Ishikawa (cell line): ENCODE measurements around the gene ABLIM2.

ENCODE experiments used
- CEBPB ChIP-seq: IDR thresholded peaks from 2 replicates; pipeline ENCODE4 v1.6.1; 2012
- CREB1 ChIP-seq: IDR thresholded peaks from 2 replicates; pipeline ENCODE4 v1.6.1; 2012; ENCODE audit warnings: low read depth
- EGR1 ChIP-seq: IDR thresholded peaks from 2 replicates; pipeline ENCODE4 v1.6.1; 2012
- EP300 ChIP-seq: IDR thresholded peaks from 2 replicates; pipeline ENCODE4 v1.6.1; 2012; ENCODE audit warnings: borderline replicate concordance
- FOXM1 ChIP-seq: IDR thresholded peaks from 2 replicates; pipeline ENCODE4 v1.6.1; 2012; ENCODE audit warnings: low read depth, borderline replicate concordance
- NFIC ChIP-seq: IDR thresholded peaks from 2 replicates; pipeline ENCODE4 v1.6.1; 2012
- RAD21 ChIP-seq: IDR thresholded peaks from 2 replicates; pipeline ENCODE4 v1.6.1; 2012; ENCODE audit warnings: low read depth
- TAF1 ChIP-seq: IDR thresholded peaks from 2 replicates; pipeline ENCODE4 v1.6.1; 2012; ENCODE audit warnings: low read depth, mild to moderate bottlenecking
- TCF12 ChIP-seq: IDR thresholded peaks from 2 replicates; pipeline ENCODE4 v1.6.1; 2012; ENCODE audit warnings: low read depth
- TEAD4 ChIP-seq: IDR thresholded peaks from 2 replicates; pipeline ENCODE4 v1.6.1; 2012
- YY1 ChIP-seq: IDR thresholded peaks from 2 replicates; pipeline ENCODE4 v1.6.1; 2012; ENCODE audit warnings: low read depth
- ZBTB7A ChIP-seq: IDR thresholded peaks from 2 replicates; pipeline ENCODE4 v1.6.1; 2012; ENCODE audit warnings: low read depth
- TF ChIP-seq, protein P1 (sequence below): IDR thresholded peaks from 2 replicates; pipeline ENCODE4 v1.6.1; 2012
- TF ChIP-seq, protein P2 (sequence below): IDR thresholded peaks from 2 replicates; pipeline ENCODE4 v1.6.1; 2012; ENCODE audit warnings: low read depth, mild to moderate bottlenecking
- TF ChIP-seq, protein P3 (sequence below): IDR thresholded peaks from 2 replicates; pipeline ENCODE4 v1.6.1; 2012

ABLIM2 gene

DNA sequence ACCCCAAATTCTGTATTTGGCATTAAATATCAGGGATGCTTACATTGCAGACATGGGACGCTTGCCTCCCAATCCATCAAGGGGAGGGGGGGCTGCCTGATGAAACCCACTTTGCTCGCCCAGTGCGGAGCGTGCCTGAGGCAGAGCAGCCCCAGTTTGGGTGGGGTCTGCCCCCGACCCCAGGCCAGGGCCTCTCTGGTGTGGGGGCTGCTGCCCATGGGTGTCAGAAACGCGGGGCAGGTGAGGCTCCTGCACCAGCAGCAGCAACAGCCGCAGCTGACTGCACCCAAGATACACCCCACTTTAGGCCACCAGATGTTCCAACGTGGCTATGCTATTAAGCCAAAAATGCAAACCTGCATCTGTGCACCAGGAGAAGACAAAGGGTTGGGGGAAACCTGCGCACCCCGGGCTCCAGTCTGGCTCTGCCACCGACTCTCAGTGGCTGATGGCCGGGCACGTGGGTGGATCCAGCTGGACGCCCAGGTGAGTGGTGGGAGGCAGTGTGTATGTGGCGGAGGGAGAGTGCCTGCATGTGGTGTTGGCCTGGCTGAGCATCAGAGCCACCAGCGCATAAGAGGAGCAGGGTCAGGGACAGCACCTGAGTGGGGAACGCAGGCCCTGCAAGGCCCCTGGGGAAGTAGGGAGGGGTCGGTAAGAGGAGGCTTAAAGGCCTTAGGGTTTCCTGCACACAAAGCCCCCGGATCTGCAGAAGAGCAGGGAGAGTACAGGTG lies 86.2 kb downstream of the ABLIM2 start:
- TF ChIP-seq EGR1 = no peak
- no peak for TF ChIP-seq RAD21
- TF ChIP-seq TCF12 = no peak
- no peak for TF ChIP-seq FOXM1
- TF ChIP-seq, protein P1, sequence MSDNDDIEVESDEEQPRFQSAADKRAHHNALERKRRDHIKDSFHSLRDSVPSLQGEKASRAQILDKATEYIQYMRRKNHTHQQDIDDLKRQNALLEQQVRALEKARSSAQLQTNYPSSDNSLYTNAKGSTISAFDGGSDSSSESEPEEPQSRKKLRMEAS = no peak
- no peak for TF ChIP-seq EP300
- TF ChIP-seq, protein P2, sequence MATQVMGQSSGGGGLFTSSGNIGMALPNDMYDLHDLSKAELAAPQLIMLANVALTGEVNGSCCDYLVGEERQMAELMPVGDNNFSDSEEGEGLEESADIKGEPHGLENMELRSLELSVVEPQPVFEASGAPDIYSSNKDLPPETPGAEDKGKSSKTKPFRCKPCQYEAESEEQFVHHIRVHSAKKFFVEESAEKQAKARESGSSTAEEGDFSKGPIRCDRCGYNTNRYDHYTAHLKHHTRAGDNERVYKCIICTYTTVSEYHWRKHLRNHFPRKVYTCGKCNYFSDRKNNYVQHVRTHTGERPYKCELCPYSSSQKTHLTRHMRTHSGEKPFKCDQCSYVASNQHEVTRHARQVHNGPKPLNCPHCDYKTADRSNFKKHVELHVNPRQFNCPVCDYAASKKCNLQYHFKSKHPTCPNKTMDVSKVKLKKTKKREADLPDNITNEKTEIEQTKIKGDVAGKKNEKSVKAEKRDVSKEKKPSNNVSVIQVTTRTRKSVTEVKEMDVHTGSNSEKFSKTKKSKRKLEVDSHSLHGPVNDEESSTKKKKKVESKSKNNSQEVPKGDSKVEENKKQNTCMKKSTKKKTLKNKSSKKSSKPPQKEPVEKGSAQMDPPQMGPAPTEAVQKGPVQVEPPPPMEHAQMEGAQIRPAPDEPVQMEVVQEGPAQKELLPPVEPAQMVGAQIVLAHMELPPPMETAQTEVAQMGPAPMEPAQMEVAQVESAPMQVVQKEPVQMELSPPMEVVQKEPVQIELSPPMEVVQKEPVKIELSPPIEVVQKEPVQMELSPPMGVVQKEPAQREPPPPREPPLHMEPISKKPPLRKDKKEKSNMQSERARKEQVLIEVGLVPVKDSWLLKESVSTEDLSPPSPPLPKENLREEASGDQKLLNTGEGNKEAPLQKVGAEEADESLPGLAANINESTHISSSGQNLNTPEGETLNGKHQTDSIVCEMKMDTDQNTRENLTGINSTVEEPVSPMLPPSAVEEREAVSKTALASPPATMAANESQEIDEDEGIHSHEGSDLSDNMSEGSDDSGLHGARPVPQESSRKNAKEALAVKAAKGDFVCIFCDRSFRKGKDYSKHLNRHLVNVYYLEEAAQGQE = no peak
- TF ChIP-seq, protein P3, sequence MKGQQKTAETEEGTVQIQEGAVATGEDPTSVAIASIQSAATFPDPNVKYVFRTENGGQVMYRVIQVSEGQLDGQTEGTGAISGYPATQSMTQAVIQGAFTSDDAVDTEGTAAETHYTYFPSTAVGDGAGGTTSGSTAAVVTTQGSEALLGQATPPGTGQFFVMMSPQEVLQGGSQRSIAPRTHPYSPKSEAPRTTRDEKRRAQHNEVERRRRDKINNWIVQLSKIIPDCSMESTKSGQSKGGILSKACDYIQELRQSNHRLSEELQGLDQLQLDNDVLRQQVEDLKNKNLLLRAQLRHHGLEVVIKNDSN = no peak
- TF ChIP-seq ZBTB7A = no peak
- no peak for TF ChIP-seq NFIC
- TF ChIP-seq TEAD4 = no peak
- no peak for TF ChIP-seq CEBPB
- no peak for TF ChIP-seq YY1
- no peak for TF ChIP-seq CREB1
- no peak for TF ChIP-seq TAF1

DNA sequence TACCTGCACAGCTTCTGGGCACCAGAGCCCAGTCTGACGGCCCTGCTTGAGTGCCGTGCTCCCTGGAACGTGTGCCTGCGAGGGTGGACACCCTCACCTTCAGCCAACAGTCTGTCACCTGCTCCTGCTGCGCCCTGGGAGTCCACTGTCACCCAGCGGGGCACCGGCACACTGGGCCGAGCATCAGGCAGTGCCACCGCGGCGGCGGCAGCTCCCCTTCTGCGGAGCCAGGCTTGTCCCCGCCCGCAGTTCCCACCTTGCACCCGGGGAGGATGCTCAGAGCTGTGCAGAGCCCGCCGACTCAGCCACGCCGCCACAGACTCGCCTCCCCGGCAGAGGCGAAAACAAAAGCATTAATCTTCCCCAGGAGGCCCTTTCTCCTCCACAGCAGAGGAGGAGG lies 86.8 kb downstream of the ABLIM2 start:
- TF ChIP-seq TCF12 (no peak), FOXM1 (no peak), NFIC (no peak), RAD21 (no peak)
- TF ChIP-seq, protein P1 = no peak

DNA sequence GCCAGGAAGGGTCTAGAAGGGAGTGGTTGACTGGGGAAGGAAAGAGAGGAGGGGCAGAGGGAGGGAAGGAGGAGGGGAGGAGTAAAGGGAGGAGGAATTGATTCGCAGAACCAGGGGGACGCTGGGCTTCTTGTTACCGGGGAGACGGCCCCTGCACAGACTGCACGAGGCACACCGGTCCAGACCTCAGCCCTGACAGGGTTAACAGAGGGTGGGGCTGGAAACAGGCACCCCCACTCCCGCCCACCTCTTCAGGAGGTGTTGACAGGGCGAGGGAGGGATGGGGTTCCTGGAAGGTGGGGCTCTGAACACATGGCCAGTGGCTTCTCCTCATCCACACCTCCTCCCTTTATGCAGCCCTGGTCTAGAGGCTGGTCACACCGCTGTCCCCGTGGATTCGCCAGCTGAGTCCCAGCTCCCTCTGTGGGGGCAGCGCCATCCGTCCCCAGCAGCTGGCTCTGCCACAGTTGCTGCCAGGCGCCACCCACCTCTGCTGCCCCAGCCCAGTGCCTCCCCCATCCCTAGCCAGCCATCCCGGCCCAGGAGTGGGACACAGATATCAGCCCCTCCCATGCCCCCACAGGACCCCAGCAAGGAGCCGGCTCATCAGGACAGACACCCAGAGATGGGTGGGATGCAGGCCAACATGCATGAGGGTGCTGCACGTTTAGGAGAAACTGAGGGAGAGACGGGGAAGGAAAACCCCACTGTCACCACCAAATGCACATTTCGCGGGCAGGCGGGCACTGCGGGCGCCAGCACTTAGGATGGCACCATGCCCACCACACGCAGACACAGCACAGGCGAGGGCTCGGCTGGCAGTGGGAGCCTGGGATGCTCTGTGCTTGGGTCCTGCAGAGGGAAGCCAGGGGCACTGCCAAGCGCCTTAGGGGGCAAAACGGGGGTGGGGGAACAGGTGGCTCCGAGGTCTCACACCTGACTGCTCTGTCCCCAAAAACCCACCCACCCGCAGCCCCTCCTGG lies 87.6 kb downstream of the ABLIM2 start:
- TF ChIP-seq, protein P1 = peak; percentile 49
- TF ChIP-seq YY1 = no peak

DNA sequence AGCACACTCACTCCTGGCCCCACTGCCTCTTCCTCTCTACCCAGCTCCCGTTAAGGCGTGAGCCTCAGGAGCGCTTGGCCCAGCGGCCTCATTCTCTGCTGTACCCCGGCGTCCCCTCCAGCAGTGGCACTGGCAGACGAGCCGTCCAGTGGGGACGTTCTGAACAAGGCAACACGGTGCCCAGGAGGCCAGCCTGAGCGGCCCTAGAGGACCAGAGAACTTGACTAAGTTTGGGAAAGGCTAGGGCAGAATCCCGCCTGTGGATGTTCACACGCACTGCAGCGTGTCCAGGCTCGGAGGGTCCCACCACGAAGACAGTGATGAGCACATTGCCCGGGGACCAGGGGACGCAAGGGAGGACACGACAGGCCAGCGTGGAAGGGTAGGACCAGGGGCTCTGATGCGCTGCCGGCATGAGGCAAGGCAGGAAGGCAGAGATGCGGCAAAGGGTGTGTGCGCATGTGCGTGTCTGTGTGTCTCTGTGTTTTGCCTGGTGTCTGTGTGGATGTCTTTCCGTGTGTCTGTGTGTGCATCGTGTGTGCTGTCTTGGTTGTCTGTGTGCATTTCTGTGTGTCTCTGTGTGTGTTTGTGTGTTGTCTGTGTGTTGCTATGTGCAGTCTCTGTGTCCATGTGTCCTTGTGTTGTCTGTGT lies 89.4 kb downstream of the ABLIM2 start:
- TF ChIP-seq YY1 = no peak
- no peak for TF ChIP-seq ZBTB7A
- TF ChIP-seq NFIC = no peak
- TF ChIP-seq, protein P2 = no peak
- TF ChIP-seq RAD21 = no peak
- TF ChIP-seq, protein P1 = no peak
- no peak for TF ChIP-seq CREB1
- TF ChIP-seq EP300 = no peak
- no peak for TF ChIP-seq TEAD4
- TF ChIP-seq TCF12 = no peak
- TF ChIP-seq, protein P3 = no peak
- no peak for TF ChIP-seq CEBPB
- TF ChIP-seq EGR1 = no peak
- TF ChIP-seq FOXM1 = no peak
